SK-N-SH (cell line): Measurements from ENCODE around the gene COL23A1. TPM values are rescaled to one million over a fixed set of nuclear protein-coding genes. Genes with fewer than 3 reads are reported as not detected.

Experiments
- CTCF ChIA-PET: fragments of 300-600, 350-600 bp; formaldehyde crosslinking; extraction: SDS; loops from one replicate; lab custom pipeline; 2021; lab: Yijun Ruan, JAX
- POLR2A ChIA-PET: fragments of 350-600 bp; sonication (Branson Sonifier 250); formaldehyde crosslinking; extraction: SDS; loops from one replicate; lab custom pipeline; 2020; ENCODE audit warnings: antibody characterized with exemption, inconsistent platforms; lab: Yijun Ruan, JAX
- DNase-seq: peaks from one replicate; pipeline ENCODE4 v3.0.0; 2012
- H2AFZ ChIP-seq: fragments of 200-600 bp; sonication (generic); 2 replicates; pipeline ENCODE4 v1.8.1; 2016; ENCODE audit warnings: antibody characterized with exemption, mild to moderate bottlenecking, low read depth
- H3F3A ChIP-seq: fragments of 200-600 bp; sonication (generic); replicated peaks from 2 replicates; pipeline ENCODE3; 2016; ENCODE audit warnings: antibody characterized with exemption, mild to moderate bottlenecking; ENCODE audit not compliant: insufficient read depth
- H3K27ac ChIP-seq, 2 experiments: fragments of 200-500 bp in 1 of 2; fragments of 200-600 bp in 1 of 2; sonication (Bioruptor generic) in 1 of 2; sonication (generic), shearing (Covaris generic) in 1 of 2; 2 replicates each; pipeline versions ENCODE4 v1.5.1 to v1.6.1; 2014 to 2016; ENCODE audit warnings: low read depth in 2 of 2, inconsistent platforms in 1 of 2, low read length in 1 of 2, mild to moderate bottlenecking in 1 of 2, mixed read lengths in 1 of 2
- H3K27me3 ChIP-seq: fragments of 200-600 bp; sonication (generic), shearing (Covaris generic); 2 replicates; pipeline ENCODE4 v1.6.1; 2016; ENCODE audit warnings: mixed run types; ENCODE audit not compliant: insufficient read depth
- H3K36me3 ChIP-seq, 2 experiments: fragments of 200-500 bp in 1 of 2; fragments of 200-600 bp in 1 of 2; sonication (Bioruptor generic) in 1 of 2; sonication (generic) in 1 of 2; replicated peaks in 1 of 2; 2 replicates each; pipeline versions ENCODE3 to v1.5.1; 2014 to 2016; ENCODE audit warnings: low read length in 1 of 2, mild to moderate bottlenecking in 1 of 2; ENCODE audit not compliant: insufficient read depth in 2 of 2, control insufficient read depth in 1 of 2
- H3K4me1 ChIP-seq, 2 experiments: fragments of 200-500 bp in 1 of 2; fragments of 200-600 bp in 1 of 2; sonication (Bioruptor generic) in 1 of 2; sonication (generic), shearing (Covaris generic) in 1 of 2; 2 replicates each; pipeline versions ENCODE4 v1.5.1 to v1.6.1; 2014 to 2016; ENCODE audit warnings: low read depth in 1 of 2, low read length in 1 of 2, mixed run types in 1 of 2; ENCODE audit not compliant: insufficient read depth in 2 of 2, control insufficient read depth in 1 of 2
- H3K4me2 ChIP-seq: fragments of 200-600 bp; sonication (generic), shearing (Covaris generic); 2 replicates; pipeline ENCODE4 v1.6.1; 2017; ENCODE audit warnings: mixed run types
- H3K4me3 ChIP-seq, 2 experiments: fragments of 200-500 bp in 1 of 2; fragments of 200-600 bp in 1 of 2; sonication (Bioruptor generic) in 1 of 2; sonication (generic), shearing (Covaris generic) in 1 of 2; 2 replicates each; pipeline versions ENCODE4 v1.5.1 to v1.8.1; 2014 to 2016; ENCODE audit warnings: low read depth in 2 of 2, inconsistent platforms in 1 of 2, low read length in 1 of 2, mild to moderate bottlenecking in 1 of 2, mixed read lengths in 1 of 2, moderate library complexity in 1 of 2
- H3K79me2 ChIP-seq: fragments of 200-600 bp; sonication (generic); 2 replicates; pipeline ENCODE4 v1.8.1; 2017; ENCODE audit warnings: mild to moderate bottlenecking; ENCODE audit not compliant: insufficient read depth
- H3K9ac ChIP-seq: fragments of 200-600 bp; sonication (generic); 2 replicates; pipeline ENCODE4 v1.6.1; 2017; ENCODE audit warnings: mixed run types
- H3K9me2 ChIP-seq: fragments of 200-600 bp; sonication (generic); 2 replicates; pipeline ENCODE4 v1.6.1; 2017; ENCODE audit warnings: mixed run types
- H3K9me3 ChIP-seq: fragments of 200-600 bp; sonication (generic); 2 replicates; pipeline ENCODE4 v1.6.1; 2017; ENCODE audit warnings: mixed run types, mild to moderate bottlenecking, moderate library complexity
- H4K20me1 ChIP-seq: fragments of 200-600 bp; sonication (generic); 2 replicates; pipeline ENCODE4 v1.6.1; 2017; ENCODE audit warnings: mild to moderate bottlenecking, mixed run types; ENCODE audit not compliant: insufficient read depth
- ELF1 ChIP-seq: IDR thresholded peaks from 2 replicates; pipeline ENCODE4 v1.4.0; 2012
- EZH2phosphoT487 ChIP-seq: fragments of 200-600 bp; sonication (generic); IDR thresholded peaks from 2 replicates; pipeline ENCODE4 v1.6.1; 2017; ENCODE audit warnings: low read depth, mixed run types, mild to moderate bottlenecking, antibody characterized with exemption, moderate library complexity, borderline replicate concordance
- FOSL2 ChIP-seq: IDR thresholded peaks from 2 replicates; pipeline ENCODE4 v1.4.0; 2012; ENCODE audit warnings: low read depth, mild to moderate bottlenecking, moderate library complexity, borderline replicate concordance
- FOXM1 ChIP-seq: IDR thresholded peaks from 2 replicates; pipeline ENCODE4 v1.4.0; 2012; ENCODE audit warnings: low read depth, mild to moderate bottlenecking
- GATA2 ChIP-seq: sonication (generic); formaldehyde crosslinking; IDR thresholded peaks from 2 replicates; pipeline ENCODE4 v1.5.0; 2020; ENCODE audit warnings: mild to moderate bottlenecking, missing genetic modification reagents
- MAX ChIP-seq: IDR thresholded peaks from 2 replicates; pipeline ENCODE4 v1.4.0; 2012; ENCODE audit warnings: low read depth
- MEF2A ChIP-seq: IDR thresholded peaks from 2 replicates; pipeline ENCODE4 v1.4.0; 2012; ENCODE audit warnings: low read depth, borderline replicate concordance
- NFIC ChIP-seq: IDR thresholded peaks from 2 replicates; pipeline ENCODE4 v1.4.0; 2012; ENCODE audit warnings: borderline replicate concordance
- NRF1 ChIP-seq: IDR thresholded peaks from 2 replicates; pipeline ENCODE4 v1.6.1; 2012; ENCODE audit warnings: low read depth, mild to moderate bottlenecking, low read length
- PBX3 ChIP-seq: IDR thresholded peaks from 2 replicates; pipeline ENCODE4; 2012
- POLR2AphosphoS5 ChIP-seq: IDR thresholded peaks from 2 replicates; pipeline ENCODE4 v1.6.1; 2012; ENCODE audit warnings: low read depth, low read length
- RCOR1 ChIP-seq: fragments of 150-350 bp; IDR thresholded peaks from 2 replicates; pipeline ENCODE4 v1.6.1; 2017; ENCODE audit warnings: antibody characterized with exemption, low read length
- REST ChIP-seq: IDR thresholded peaks from 2 replicates; pipeline ENCODE4 v1.6.1; 2012; ENCODE audit warnings: mild to moderate bottlenecking, low read depth, low read length, moderate library complexity
- RXRA ChIP-seq: IDR thresholded peaks from 2 replicates; pipeline ENCODE4 v1.4.0; 2012; ENCODE audit warnings: low read depth, mild to moderate bottlenecking, borderline replicate concordance
- SIN3A ChIP-seq: IDR thresholded peaks from 2 replicates; pipeline ENCODE4 v1.6.1; 2012; ENCODE audit warnings: low read depth, mild to moderate bottlenecking, low read length, moderate library complexity, borderline replicate concordance
- SMC3 ChIP-seq: IDR thresholded peaks from 2 replicates; pipeline ENCODE4 v1.6.1; 2012; ENCODE audit warnings: low read depth, low read length, improper control_type of control experiment
- TAF1 ChIP-seq: IDR thresholded peaks from 2 replicates; pipeline ENCODE4 v1.6.1; 2012; ENCODE audit warnings: low read depth, mild to moderate bottlenecking, low read length, moderate library complexity, borderline replicate concordance
- USF1 ChIP-seq: IDR thresholded peaks from 2 replicates; pipeline ENCODE4 v1.4.0; 2012; ENCODE audit warnings: low read depth, borderline replicate concordance
- USF2 ChIP-seq: fragments of 150-350 bp; IDR thresholded peaks from 2 replicates; pipeline ENCODE4 v1.6.1; 2017; ENCODE audit warnings: antibody characterized with exemption, low read length, low read depth, borderline replicate concordance
- YY1 ChIP-seq: IDR thresholded peaks from 2 replicates; pipeline ENCODE4 v1.4.0; 2012; ENCODE audit warnings: low read depth, mild to moderate bottlenecking
- WGBS: methylation state at CpG from one replicate; pipeline ENCODE4 v1.1.6; 2017; ENCODE audit warnings: low lambda C conversion rate; 5-methylcytosine and 5-hydroxymethylcytosine counted together
- polyA plus RNA-seq, 3 experiments: library from polyadenylated mRNA; depleted of rRNA; stranded (reverse); fragments of >200 nt; gene quantifications; 2 replicates each; pipeline ENCODE4 v1.2.3, GENCODE V29; 2012

Gene COL23A1
- polyA plus RNA-seq, 1 of the 3 experiments (the other 2 are of a cell fraction), result 0.10 TPM

- no peaks in the 10 kb centered on the region for H3K79me2 ChIP-seq
- peaks cover 0 to 19% of the 10 kb centered on the region in 2 experiments; a peak in 1 of 4 replicates for H3K4me1 ChIP-seq
- POLR2A ChIA-PET, result no interaction called here
- WGBS, result 49% methylated on average over 14 of the region's 14 CpGs
- no peak overlapping the region for H3K9ac ChIP-seq
- peaks cover 3% of the 10 kb centered on the region; the same call in 1 of the 2 replicates for H3K9me3 ChIP-seq
- no peak overlapping the region for H3K4me3 ChIP-seq
- no peak for TF ChIP-seq REST
- TF ChIP-seq USF1, result no peak
- TF ChIP-seq FOSL2, result no peak
- no peak for TF ChIP-seq EZH2phosphoT487
- TF ChIP-seq RXRA, result no peak
- TF ChIP-seq GATA2 (CRISPR knock-in tag), result no peak
- no peak for TF ChIP-seq MEF2A
- TF ChIP-seq ELF1, result no peak
- TF ChIP-seq YY1, result no peak
- no peak for TF ChIP-seq TAF1
- no peak for TF ChIP-seq NRF1
- TF ChIP-seq SMC3, result no peak
- no peak for TF ChIP-seq SIN3A
- no peak for TF ChIP-seq NFIC
- no peak for TF ChIP-seq FOXM1
- TF ChIP-seq USF2, result no peak
- no peak for TF ChIP-seq POLR2AphosphoS5
- no peak for TF ChIP-seq RCOR1
- TF ChIP-seq MAX, result no peak
- no peak for TF ChIP-seq PBX3
- TF ChIP-seq, all 33 proteins: peak for 0
- Histone ChIP-seq H3F3A (no peaks in the 10 kb centered on the region), H3K36me3 (no peaks in the 10 kb centered on the region), H3K4me2 (no peak overlapping the region), H4K20me1 (no peaks in the 10 kb centered on the region), H3K9me2 (no peaks in the 10 kb centered on the region), H3K27me3 (no peaks in the 10 kb centered on the region), H3K27ac (no peak overlapping the region; a peak in 1 of 4 replicates), H2AFZ (no peak overlapping the region)
- no peak for DNase-seq
- CTCF ChIA-PET, result interaction anchor here (1.0 kb wide), 1 partner anchor 28 kb away, joined by 3 read pairs; no protein-coding TSS in a partner anchor
Measured at GRCh38 chr5:178516504-178517235, 73.5 kb downstream of the COL23A1 start.
